HL-60 (cell line): ENCODE data around the gene MAST3.
A peak's percentile ranks its signal among the peaks of the same experiment; 100 is the strongest.

Experiments
- DNase-seq, 2 experiments: peaks; one replicate each; pipeline ENCODE4 v3.0.0-alpha.2; 2010 to 2020; ENCODE audit warnings: low read depth in 1 of 2, low spot score in 1 of 2
- H3K27ac ChIP-seq: fragments of 250-450 bp; sonication (Bioruptor Pico); replicated peaks from 2 replicates; pipeline ENCODE4 v1.5.1; 2020; ENCODE audit warnings: mild to moderate bottlenecking, moderate library complexity
- H3K27me3 ChIP-seq: fragments of 250-450 bp; sonication (Bioruptor Pico); 2 replicates; pipeline ENCODE4 v1.5.1; 2021; ENCODE audit warnings: mild to moderate bottlenecking, moderate library complexity; ENCODE audit not compliant: insufficient read depth, poor library complexity, severe bottlenecking
- H3K4me3 ChIP-seq: replicated peaks from 2 replicates; pipeline ENCODE4 v1.5.1; 2011; ENCODE audit warnings: mild to moderate bottlenecking, control low read depth, low read length; ENCODE audit not compliant: insufficient read depth
- GABPA ChIP-seq: IDR thresholded peaks from 2 replicates; pipeline ENCODE4 v1.6.1; 2012; ENCODE audit warnings: low read depth
- POLR2AphosphoS5 ChIP-seq: IDR thresholded peaks from 2 replicates; pipeline ENCODE4 v1.6.1; 2012; ENCODE audit warnings: low read depth
- SPI1 ChIP-seq: IDR thresholded peaks from 2 replicates; pipeline ENCODE4 v1.6.1; 2012; ENCODE audit warnings: low read depth, mild to moderate bottlenecking, borderline replicate concordance
- TF ChIP-seq, protein P1 (sequence below): IDR thresholded peaks from one replicate; pipeline ENCODE4 v1.5.1; 2011; ENCODE audit warnings: low read length, control low read depth, inconsistent platforms; ENCODE audit not compliant: insufficient read depth
- TF ChIP-seq, protein P2 (sequence below): IDR thresholded peaks from 2 replicates; pipeline ENCODE4 v1.6.1; 2012; ENCODE audit warnings: low read depth; ENCODE audit not compliant: insufficient replicate concordance

Gene MAST3

DNA sequence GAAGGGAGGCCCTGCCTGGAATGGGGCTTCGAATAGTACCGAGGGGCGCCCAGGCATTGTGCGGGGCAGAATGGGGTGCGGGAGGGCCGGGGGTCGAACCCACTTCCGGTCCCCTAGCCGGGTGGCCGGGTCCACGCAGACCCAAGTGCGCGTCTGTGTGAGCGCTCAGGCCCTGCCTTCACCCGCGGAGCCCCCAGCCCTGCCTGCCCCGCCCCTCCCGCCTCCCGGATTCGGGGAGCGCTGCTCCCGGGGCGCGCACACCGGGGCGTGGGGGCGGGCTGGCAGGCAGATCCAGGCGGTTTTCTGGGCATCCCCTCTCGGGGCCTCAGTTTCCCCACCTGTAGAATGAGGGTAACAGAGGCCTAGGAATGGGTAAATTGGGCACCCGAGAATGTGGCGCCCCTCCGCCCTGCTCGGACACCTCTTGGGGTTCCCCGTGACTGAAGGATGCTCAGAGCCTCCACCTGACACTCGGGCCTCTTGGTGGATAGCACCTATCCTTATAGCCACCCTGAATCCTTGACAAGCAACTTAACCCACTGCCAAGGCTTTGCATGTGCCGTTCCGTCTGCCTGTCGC is 56.1 kb downstream of the MAST3 start:
- Histone ChIP-seq H3K4me3 (peak overlapping the region; percentile 84), H3K27me3 (no peaks in the 10 kb centered on the region), H3K27ac (peak overlapping the region; percentile 99)
- DNase-seq = no peak
- no peak for TF ChIP-seq GABPA
- TF ChIP-seq, protein P1, sequence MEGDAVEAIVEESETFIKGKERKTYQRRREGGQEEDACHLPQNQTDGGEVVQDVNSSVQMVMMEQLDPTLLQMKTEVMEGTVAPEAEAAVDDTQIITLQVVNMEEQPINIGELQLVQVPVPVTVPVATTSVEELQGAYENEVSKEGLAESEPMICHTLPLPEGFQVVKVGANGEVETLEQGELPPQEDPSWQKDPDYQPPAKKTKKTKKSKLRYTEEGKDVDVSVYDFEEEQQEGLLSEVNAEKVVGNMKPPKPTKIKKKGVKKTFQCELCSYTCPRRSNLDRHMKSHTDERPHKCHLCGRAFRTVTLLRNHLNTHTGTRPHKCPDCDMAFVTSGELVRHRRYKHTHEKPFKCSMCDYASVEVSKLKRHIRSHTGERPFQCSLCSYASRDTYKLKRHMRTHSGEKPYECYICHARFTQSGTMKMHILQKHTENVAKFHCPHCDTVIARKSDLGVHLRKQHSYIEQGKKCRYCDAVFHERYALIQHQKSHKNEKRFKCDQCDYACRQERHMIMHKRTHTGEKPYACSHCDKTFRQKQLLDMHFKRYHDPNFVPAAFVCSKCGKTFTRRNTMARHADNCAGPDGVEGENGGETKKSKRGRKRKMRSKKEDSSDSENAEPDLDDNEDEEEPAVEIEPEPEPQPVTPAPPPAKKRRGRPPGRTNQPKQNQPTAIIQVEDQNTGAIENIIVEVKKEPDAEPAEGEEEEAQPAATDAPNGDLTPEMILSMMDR = no peak
- TF ChIP-seq, protein P2, sequence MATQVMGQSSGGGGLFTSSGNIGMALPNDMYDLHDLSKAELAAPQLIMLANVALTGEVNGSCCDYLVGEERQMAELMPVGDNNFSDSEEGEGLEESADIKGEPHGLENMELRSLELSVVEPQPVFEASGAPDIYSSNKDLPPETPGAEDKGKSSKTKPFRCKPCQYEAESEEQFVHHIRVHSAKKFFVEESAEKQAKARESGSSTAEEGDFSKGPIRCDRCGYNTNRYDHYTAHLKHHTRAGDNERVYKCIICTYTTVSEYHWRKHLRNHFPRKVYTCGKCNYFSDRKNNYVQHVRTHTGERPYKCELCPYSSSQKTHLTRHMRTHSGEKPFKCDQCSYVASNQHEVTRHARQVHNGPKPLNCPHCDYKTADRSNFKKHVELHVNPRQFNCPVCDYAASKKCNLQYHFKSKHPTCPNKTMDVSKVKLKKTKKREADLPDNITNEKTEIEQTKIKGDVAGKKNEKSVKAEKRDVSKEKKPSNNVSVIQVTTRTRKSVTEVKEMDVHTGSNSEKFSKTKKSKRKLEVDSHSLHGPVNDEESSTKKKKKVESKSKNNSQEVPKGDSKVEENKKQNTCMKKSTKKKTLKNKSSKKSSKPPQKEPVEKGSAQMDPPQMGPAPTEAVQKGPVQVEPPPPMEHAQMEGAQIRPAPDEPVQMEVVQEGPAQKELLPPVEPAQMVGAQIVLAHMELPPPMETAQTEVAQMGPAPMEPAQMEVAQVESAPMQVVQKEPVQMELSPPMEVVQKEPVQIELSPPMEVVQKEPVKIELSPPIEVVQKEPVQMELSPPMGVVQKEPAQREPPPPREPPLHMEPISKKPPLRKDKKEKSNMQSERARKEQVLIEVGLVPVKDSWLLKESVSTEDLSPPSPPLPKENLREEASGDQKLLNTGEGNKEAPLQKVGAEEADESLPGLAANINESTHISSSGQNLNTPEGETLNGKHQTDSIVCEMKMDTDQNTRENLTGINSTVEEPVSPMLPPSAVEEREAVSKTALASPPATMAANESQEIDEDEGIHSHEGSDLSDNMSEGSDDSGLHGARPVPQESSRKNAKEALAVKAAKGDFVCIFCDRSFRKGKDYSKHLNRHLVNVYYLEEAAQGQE = no peak

DNA sequence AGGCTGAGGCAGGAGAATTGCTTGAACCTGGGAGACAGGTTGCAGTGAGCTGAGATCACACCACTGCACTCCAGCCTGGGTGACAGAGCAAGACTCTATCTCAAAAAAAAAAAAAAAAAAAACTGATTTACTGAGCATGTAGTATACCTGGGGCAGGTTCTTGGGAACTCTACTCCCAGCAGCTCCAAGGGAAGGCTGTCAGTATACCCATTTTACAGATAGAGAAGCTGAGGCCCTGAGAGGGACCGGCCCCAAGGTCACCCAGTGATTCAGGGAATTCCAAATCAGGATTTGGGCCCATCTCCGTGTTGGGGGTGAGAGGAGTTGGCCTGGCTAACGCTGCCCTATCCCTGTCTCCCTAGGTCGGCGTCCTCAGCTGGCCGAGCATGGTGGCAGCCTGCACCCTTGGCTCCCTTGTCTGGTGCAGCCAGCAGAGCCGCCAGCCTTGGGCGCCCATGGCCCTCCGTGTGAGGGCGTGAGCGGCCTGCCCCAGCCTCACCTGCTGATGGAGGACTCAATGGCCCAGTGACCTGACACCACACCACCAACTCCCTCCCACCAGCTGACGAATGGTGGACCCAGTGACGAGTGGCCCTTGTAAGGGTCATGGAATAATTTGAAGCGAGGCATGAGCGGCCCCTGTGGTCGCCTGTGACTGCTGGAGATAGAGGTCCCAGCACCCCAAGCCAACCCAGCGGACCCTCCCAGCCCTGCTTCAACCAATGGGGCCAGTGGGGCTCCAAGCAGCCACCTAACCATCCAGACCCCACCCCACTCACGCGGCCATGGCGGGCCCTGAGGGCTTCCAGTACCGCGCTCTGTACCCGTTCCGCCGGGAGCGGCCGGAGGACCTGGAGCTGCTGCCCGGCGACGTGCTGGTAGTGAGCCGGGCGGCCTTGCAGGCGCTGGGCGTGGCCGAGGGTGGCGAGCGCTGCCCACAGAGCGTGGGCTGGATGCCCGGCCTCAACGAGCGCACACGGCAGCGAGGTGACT is 57.8 kb downstream of the MAST3 start:
- no peak for DNase-seq
- H3K27ac ChIP-seq = no peak overlapping the region
- no peaks in the 10 kb centered on the region for H3K27me3 ChIP-seq
- TF ChIP-seq SPI1 (no peak), POLR2AphosphoS5 (no peak), GABPA (no peak)
- TF ChIP-seq, protein P1 = no peak
- TF ChIP-seq, protein P2 = no peak
- H3K4me3 ChIP-seq = no peak overlapping the region

DNA sequence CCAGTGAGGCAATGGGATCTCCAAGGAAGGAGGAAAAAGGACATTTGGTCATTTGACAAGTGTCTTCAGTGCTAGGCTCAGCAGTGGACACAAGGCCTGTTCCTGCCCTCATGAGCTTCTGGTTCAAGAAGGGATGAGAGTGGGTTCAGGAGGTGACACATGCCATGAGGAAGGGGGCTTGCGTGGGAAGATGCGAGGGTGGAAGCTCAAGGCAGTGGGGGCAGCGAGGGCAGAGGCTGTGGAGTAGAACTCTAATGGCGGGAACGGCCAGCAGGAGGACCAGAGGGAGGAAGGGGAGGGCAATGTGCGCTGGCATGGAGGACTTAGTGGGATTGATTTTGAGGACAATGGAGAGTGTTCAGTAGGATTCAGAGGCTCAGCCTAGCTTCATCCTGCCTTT is 58.7 kb downstream of the MAST3 start:
- DNase-seq = no peak
- Histone ChIP-seq H3K27ac (no peak overlapping the region), H3K27me3 (no peaks in the 10 kb centered on the region), H3K4me3 (no peak overlapping the region)
- TF ChIP-seq POLR2AphosphoS5 = no peak
- TF ChIP-seq GABPA = no peak
- TF ChIP-seq, protein P1 = no peak
- TF ChIP-seq, protein P2 = no peak
- no peak for TF ChIP-seq SPI1
